Epithelial cell of esophagus (primary cell): Measurements from ENCODE around the gene ANKRD50.

ENCODE experiments used
- DNase-seq: peaks from one replicate; pipeline ENCODE4 v3.0.0; 2010; ENCODE audit warnings: low read depth
- H3K4me3 ChIP-seq: 2 replicates; pipeline ENCODE4 v1.5.1; 2011; ENCODE audit warnings: mild to moderate bottlenecking, low read length, control low read depth
- CTCF ChIP-seq: IDR thresholded peaks from 2 replicates; pipeline ENCODE4 v1.5.1; 2011; ENCODE audit warnings: low read depth, mild to moderate bottlenecking, low read length, control low read depth, inconsistent platforms; ENCODE audit not compliant: insufficient read depth; ENCODE audit errors: missing control alignments

Gene ANKRD50

GRCh38 chr4:124641715-124642381, 70.7 kb downstream of the ANKRD50 start:
- peak; percentile 97 for DNase-seq
- no peak for TF ChIP-seq CTCF
- no peak overlapping the region for H3K4me3 ChIP-seq

DNA sequence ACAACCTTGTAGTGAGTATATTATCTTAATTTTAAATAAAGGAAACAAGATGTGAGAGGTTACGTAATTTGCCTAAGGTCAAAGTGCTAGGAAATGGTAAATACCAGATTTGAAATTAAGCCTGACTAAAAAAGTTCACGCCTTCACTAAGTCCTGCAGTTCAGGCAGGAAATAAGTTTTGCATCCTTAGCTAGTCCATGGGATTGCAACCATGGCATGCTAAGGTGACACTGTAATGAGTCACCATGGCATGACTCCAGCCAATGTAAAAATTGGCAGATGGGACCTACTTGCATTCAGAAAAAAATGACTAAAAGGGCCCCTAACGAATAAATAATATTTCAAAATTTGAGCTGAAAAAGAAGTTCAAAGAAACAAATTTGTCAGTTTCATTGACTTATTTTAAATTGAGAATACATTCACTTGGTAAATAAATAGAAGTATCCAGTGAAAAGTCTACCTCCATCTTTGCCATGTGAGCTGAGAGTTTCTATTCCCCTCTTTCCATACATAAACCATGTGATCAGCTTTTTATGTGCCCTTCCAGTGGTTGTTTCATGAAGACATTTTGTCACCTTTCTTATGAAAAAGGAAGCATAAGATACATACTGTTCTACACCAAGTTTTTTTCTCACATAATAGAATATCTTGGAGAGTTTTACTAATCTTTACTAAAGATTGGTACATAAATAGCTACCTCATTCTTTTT, 72.4 kb downstream of the ANKRD50 start:
- peak; percentile 90 for DNase-seq
- TF ChIP-seq CTCF, result no peak
- H3K4me3 ChIP-seq, result no peak overlapping the region

DNA sequence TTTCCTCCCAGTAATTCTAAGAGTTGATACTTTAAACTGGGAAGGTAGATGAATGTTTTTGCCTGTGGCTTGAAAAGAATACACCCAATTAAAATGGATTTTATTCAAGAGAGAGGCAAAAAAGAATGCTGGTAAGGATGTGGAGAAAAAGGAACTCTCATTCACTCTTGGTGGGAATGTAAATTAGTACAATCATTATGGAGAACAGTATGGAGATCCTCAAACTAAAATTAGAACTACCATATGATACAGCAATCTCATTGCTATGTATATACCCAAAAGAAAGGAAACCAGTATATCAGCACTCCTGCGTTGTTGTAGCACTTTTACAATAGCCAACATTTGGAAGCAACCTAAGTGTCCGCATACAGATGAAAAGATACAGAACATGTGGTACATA, 75.2 kb downstream of the ANKRD50 start:
- DNase-seq, result no peak

DNA sequence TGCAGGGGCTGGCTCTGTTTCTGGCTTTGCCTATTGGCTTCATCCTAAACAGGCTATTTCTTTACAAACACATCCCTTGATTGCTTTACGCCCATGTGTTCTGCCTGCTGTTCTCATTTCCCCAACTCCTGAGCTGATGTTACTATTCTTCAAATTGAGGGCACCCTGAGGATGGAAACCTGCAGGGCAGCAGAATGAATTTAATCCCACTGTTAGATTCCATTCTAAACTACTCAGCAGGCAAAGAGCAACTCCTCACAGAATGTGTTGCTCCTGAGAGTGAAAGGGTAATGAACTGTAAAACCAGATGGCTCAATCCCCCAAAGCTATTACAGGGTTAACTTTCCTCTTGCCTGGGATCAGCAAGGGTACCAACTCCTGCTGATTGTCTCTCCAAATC, 75.7 kb downstream of the ANKRD50 start:
- no peak overlapping the region for H3K4me3 ChIP-seq
- DNase-seq, result no peak
- TF ChIP-seq CTCF, result no peak

More for the DNA sequence above, 75.2 kb downstream of the ANKRD50 start:
- H3K4me3 ChIP-seq, result no peak overlapping the region
- TF ChIP-seq CTCF, result no peak

- TF ChIP-seq CTCF, result no peak
- no peak overlapping the region for H3K4me3 ChIP-seq
- no peak for DNase-seq
These were observed 77.2 kb downstream of the ANKRD50 start for GRCh38 chr4:124635331-124635730.

DNA sequence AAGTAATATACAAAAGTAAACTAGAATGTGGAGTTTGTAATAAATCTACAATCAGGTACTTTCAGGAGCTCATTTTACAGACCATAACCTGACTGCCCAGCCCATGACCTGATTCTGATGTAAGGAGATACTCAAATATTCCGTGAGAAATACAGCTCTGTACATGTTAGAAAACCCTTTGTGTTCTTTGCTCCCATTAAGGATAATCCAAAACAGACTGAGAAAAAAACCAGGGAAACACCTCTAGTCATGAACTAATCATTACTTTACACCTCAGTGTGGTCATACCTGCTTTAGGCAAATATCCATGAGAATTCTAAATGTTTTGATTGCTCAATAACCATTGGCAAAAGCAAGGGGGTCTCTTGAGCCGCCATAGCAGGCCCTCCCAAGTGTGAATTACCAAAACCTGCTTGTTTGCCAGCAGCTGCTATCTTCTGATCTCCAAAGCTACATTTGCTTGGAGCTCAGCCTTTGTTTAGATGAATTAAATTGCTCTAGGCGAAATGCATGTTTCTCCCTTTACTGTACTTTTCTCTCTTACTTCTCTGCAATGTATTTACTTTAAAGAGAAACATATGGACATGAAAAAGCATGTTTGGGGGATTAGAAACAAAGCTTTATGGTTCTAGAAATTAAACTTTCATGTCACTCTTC, 79.1 kb downstream of the ANKRD50 start:
- peak; percentile 57 for DNase-seq
- no peak for TF ChIP-seq CTCF
- no peak overlapping the region for H3K4me3 ChIP-seq
